ENCODE results near the gene SCN2B.

SCN2B gene

DNA sequence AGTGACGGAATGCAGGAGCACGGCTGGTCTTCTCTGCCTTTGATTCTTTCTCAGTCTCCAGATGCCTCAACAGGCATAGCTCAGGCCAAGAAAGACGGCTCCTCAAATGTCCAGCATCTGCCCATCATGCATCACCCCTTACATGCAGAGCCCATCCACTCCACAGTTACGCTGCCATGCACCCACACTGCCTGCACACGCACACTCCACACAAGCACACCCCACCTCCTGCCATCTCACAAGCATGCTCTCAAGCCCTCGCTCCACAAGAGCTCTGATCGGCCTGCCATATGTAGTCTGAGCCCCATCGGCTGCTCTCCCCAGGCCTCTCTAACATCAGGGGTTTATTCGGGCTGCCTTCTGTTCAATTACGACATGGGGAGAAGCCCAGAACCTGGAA lies 42.6 kb downstream of the SCN2B start:
- no peak for DNase-seq (ENCODE audit: insufficient read length, low spot score)
- TF ChIP-seq, protein P1, sequence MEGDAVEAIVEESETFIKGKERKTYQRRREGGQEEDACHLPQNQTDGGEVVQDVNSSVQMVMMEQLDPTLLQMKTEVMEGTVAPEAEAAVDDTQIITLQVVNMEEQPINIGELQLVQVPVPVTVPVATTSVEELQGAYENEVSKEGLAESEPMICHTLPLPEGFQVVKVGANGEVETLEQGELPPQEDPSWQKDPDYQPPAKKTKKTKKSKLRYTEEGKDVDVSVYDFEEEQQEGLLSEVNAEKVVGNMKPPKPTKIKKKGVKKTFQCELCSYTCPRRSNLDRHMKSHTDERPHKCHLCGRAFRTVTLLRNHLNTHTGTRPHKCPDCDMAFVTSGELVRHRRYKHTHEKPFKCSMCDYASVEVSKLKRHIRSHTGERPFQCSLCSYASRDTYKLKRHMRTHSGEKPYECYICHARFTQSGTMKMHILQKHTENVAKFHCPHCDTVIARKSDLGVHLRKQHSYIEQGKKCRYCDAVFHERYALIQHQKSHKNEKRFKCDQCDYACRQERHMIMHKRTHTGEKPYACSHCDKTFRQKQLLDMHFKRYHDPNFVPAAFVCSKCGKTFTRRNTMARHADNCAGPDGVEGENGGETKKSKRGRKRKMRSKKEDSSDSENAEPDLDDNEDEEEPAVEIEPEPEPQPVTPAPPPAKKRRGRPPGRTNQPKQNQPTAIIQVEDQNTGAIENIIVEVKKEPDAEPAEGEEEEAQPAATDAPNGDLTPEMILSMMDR (IDR thresholded peaks at IDR 0.05; ENCODE audit: insufficient read depth, missing control alignments) = no peak
- no peak for FAIRE-seq

DNA sequence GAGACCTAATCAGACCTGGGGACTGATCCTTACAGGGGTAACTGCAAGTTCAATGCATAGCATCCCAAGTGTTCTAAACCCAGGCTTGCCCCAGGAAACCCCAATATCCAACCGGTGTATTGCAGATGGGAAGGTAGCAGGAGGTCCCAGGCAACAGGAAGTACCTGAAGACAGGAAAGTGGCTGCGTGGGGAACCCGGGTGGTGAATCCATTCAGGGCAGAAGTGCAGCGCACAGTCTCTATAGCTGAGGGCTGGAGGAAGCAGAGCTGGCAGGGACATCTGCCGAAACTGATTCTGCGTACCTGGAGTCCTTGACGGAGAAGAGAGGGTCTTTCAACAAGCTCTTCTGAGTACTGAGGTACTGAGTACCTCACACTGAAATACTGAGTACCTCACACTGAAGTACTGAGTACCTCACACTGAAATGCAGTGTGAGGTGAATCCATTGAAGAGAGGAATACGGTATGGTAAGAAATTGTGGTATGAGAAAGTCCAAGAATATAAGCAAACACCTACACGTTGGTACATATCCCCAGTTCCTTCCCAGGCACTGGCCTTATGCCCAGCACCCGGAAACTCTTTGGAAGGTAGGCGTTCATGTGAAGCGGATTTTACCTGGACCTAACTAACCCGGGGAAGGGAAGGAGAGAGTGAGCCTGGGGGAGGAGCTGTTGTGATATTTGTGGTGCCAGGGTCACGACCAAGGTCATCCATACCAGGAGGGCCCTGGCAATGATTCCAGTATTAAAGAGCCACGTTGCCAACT lies 43.9 kb downstream of the SCN2B start:
- DNase-seq (ENCODE audit: insufficient read length, low spot score) = no peak
- FAIRE-seq = no peak
- TF ChIP-seq, protein P1 (IDR thresholded peaks at IDR 0.05; ENCODE audit: insufficient read depth, missing control alignments) = no peak

DNA sequence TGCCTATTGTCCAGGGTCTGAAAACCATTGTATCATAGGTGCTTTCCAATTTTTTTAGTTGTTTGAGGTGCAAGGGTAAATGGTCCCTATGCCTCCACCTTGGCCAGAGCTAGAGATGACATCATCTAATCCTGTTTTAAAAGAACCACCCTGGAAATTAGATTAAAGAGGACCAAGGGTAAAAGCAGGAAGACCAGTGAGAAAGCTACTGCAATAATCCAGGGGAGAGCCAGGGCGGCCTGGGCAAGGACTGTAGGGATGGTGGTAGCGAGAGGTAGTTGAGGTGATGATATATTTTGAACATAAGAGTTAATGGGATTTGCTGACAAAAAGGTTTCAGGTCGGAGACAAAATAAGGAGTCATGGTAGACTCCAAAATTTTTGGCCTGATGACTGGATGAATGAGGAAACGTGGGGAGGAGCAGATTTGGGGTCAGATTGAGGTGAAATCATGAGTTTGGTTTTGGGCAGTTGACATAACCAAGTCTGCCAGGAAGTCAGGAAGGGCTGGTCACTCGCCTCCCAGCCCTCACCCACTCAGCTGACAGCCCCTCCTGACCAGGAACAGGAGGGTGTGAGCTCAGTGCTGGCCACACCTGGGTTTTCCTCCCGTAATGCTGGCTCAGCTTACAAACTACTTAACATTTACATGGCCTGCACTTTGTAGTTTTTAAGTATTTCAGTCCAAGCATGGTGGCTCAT lies 46.8 kb downstream of the SCN2B start:
- FAIRE-seq = no peak
- TF ChIP-seq, protein P1 (IDR thresholded peaks at IDR 0.05; ENCODE audit: insufficient read depth, missing control alignments) = no peak
- DNase-seq (ENCODE audit: insufficient read length, low spot score) = no peak

DNA sequence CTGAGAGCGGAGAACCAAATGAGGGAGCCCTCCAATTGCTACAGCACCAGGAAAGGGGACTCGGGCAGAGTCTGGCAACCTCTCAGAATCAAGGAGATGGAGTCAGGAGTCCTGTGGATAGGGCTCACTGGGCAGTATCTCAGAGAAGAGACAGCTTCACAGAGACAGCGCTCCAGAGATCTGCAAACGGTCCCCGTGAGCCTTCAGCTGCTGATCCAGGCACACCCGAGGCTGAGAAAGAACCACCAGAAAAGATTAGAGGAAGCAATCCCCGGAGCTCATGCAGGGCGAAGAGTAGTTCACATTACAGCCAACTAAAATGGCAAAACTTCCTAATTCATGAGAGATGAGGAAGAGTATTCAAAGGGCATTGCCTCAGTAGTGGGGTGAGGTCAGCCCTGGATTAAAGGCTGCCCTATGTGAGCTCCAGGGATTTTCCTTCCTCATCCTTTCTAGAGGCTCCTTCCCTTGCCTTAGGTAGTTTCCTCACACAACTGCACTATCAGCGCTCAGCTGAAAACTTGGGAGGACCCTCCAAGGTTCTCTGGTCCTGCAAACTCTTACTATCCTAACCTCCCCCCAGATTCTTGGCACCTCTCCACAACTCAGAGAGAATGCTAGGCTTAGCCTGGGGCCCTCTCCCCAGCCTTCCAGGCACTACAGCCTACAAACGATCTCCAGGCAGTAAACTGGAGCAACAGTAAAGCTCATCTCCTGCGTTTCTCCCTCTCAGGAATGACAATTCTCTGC lies 47.5 kb downstream of the SCN2B start:
- no peak for DNase-seq (ENCODE audit: insufficient read length, low spot score)
- FAIRE-seq = no peak
- TF ChIP-seq, protein P1 (IDR thresholded peaks at IDR 0.05; ENCODE audit: insufficient read depth, missing control alignments) = no peak

DNA sequence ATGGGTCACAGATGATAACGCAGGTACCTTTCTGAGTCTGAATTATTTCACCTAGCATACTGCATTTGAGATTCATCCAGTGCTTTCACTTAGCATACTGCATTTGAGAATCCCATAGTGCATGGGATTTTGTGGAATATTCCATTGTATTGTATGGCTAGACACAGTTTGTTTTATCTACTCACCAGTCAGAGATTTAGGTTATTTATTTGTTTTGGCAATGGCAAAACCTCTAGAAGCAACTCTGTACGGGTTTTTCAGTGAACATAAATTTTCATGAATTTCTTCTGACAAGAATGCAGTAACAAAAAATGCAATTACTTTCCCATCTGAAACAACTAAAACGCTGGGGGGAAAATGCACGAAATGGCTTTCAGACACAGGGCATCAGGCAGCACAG lies 48.1 kb downstream of the SCN2B start:
- TF ChIP-seq, protein P1 (IDR thresholded peaks at IDR 0.05; ENCODE audit: insufficient read depth, missing control alignments) = no peak
- no peak for DNase-seq (ENCODE audit: insufficient read length, low spot score)
- no peak for FAIRE-seq

DNA sequence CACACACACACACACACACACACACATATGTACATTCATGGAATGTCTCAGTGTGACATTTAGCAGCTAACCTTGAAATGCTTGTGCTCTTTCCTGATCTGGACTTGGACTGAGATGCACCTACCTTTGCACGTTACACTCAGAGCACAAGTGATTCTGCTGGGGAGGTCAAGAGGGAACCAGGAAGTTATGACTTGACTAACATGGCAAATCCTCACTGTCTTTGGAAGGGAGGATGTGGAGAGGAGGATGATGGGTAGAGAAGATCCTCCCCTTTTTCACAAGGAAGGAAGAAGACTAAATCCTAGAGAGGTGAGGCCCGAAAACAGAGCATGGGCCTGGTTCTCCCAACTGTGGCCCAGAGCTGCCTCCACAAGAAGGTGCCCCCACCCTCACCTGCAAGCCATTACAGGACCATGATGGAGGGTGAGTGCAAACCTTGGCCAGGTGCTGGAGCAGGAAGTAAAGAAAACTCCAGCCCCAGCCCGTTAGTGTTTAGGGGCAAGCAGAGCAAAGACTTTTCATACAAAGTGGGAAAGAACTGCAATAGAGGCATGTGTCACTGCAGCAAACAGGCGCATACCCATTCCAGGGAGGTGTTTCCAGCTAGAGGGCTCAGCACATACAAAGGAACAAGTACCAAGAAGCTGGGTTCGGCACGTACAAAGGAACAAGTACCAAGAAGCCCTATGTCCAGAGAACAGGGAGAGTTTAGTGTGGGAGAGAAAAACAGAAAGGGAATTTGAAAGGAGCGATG lies 50.2 kb downstream of the SCN2B start:
- TF ChIP-seq, protein P1 (IDR thresholded peaks at IDR 0.05; ENCODE audit: insufficient read depth, missing control alignments) = no peak
- FAIRE-seq (no peak), DNase-seq (ENCODE audit: insufficient read length, low spot score) (no peak)
